ENCODE data around the gene MUC5AC.

The MUC5AC gene

GRCh38 chr11:1230121-1230455 is 72.3 kb downstream of the MUC5AC start:
- no peak overlapping the region for H3K4me3 ChIP-seq (ENCODE audit: low read depth, low read length)
- in situ Hi-C loops (cut with HindIII; ENCODE audit: low sequenced_read_pairs) = no loop called here
- TF ChIP-seq, protein P1, sequence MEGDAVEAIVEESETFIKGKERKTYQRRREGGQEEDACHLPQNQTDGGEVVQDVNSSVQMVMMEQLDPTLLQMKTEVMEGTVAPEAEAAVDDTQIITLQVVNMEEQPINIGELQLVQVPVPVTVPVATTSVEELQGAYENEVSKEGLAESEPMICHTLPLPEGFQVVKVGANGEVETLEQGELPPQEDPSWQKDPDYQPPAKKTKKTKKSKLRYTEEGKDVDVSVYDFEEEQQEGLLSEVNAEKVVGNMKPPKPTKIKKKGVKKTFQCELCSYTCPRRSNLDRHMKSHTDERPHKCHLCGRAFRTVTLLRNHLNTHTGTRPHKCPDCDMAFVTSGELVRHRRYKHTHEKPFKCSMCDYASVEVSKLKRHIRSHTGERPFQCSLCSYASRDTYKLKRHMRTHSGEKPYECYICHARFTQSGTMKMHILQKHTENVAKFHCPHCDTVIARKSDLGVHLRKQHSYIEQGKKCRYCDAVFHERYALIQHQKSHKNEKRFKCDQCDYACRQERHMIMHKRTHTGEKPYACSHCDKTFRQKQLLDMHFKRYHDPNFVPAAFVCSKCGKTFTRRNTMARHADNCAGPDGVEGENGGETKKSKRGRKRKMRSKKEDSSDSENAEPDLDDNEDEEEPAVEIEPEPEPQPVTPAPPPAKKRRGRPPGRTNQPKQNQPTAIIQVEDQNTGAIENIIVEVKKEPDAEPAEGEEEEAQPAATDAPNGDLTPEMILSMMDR (IDR thresholded peaks at IDR 0.05; ENCODE audit: low read depth, low read length, missing control alignments) = no peak
- DNase-seq (ENCODE audit: low read depth) = no peak

DNA sequence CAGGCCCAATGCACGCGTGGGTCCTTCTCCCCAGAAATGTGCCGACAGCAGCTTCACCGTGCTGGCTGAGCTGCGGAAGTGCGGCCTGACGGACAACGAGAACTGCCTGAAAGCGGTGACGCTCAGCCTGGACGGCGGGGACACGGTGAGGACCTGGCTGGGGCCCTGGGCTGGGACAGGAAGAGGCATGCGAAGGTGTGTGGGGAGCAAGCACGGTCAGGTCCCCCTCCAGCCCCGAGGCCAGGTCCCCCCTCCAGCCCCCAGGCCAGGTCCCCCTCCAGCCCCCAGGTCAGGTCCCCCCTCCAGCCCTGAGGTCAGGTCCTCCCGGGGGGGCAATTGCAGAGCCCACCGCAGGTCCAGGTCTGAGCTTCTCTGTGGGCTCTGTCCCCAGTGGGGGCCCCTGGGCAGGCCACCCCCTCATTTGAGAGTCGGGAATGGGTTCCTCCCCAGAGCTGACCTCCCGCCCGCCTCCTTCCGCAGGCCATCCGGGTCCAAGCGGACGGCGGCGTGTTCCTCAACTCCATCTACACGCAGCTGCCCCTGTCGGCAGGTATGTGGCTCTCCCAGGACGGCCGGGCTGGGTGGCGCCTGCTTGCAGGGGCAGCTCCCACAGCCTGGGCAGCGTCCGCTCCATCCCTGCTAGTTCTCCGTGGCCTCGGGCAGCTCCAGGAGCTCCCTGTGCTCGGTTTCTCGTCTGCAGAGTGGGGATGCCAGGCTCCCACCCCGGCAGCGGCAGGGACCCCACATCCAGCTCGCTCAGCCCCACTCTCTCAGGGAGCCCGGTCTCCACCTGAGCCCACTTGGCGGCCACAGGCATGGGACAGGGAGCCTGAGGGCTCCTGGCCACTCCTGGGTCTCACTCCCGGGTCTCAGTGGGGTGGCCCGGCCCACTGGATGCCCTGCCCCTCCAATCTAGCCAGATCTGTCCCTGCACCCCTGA is 73.0 kb downstream of the MUC5AC start:
- TF ChIP-seq, protein P1 (IDR thresholded peaks at IDR 0.05; ENCODE audit: low read depth, low read length, missing control alignments) = no peak
- DNase-seq (ENCODE audit: low read depth) = no peak
- in situ Hi-C loops (cut with HindIII; ENCODE audit: low sequenced_read_pairs) = no loop called here
- no peak overlapping the region for H3K4me3 ChIP-seq (ENCODE audit: low read depth, low read length)

DNA sequence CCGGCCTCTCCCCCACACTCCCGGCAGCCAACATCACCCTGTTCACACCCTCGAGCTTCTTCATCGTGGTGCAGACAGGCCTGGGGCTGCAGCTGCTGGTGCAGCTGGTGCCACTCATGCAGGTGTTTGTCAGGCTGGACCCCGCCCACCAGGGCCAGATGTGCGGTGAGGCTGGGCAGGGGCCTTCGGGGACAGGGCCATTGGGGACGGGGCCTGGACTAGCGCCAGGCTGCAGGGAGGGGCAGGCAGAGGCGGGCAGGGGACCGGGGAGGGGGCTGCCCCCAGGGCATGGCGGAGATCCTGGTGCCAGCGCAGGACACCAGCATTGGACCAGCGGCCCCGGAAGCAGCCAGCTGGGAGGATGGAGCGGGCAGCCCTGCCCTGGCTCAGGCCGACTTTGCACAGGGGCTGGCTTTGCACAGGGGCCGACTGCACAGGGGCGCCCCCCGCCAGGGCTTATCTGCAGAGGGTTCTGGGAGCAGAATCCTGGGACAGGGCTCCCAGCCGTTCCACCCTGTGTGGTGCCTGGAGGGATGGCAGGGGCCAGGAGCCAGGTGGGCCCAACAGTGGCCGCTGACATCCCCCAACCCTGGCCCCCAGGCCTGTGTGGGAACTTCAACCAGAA is 73.8 kb downstream of the MUC5AC start:
- TF ChIP-seq, protein P1 (IDR thresholded peaks at IDR 0.05; ENCODE audit: low read depth, low read length, missing control alignments) = no peak
- no peak for DNase-seq (ENCODE audit: low read depth)
- in situ Hi-C loops (cut with HindIII; ENCODE audit: low sequenced_read_pairs) = no loop called here
- H3K4me3 ChIP-seq (ENCODE audit: low read depth, low read length) = no peak overlapping the region

- no peak overlapping the region for H3K4me3 ChIP-seq (ENCODE audit: low read depth, low read length)
- TF ChIP-seq, protein P1 (IDR thresholded peaks at IDR 0.05; ENCODE audit: low read depth, low read length, missing control alignments) = no peak
- DNase-seq (ENCODE audit: low read depth) = no peak
- in situ Hi-C loops (cut with HindIII; ENCODE audit: low sequenced_read_pairs) = no loop called here
These were observed 74.5 kb downstream of the MUC5AC start for GRCh38 chr11:1232021-1232882.

DNA sequence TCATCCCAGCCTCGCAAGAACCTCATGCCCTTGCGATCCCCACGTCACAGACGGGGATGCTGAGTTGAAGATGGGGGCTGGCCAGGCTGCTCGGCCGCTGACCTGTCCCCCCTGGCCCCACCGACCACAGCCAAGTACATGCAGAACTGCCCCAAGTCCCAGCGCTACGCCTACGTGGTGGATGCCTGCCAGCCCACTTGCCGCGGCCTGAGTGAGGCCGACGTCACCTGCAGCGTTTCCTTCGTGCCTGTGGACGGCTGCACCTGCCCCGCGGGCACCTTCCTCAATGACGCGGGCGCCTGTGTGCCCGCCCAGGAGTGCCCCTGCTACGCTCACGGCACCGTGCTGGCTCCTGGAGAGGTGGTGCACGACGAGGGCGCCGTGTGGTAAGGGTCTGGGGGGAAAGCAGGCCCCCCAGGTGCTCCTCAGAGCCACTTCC is 75.1 kb downstream of the MUC5AC start:
- TF ChIP-seq, protein P1 (IDR thresholded peaks at IDR 0.05; ENCODE audit: low read depth, low read length, missing control alignments) = no peak
- no peak for DNase-seq (ENCODE audit: low read depth)
- in situ Hi-C loops (cut with HindIII; ENCODE audit: low sequenced_read_pairs) = no loop called here
- no peak overlapping the region for H3K4me3 ChIP-seq (ENCODE audit: low read depth, low read length)

GRCh38 chr11:1233351-1234053 is 75.7 kb downstream of the MUC5AC start:
- no peak overlapping the region for H3K4me3 ChIP-seq (ENCODE audit: low read depth, low read length)
- in situ Hi-C loops (cut with HindIII; ENCODE audit: low sequenced_read_pairs) = no loop called here
- DNase-seq (ENCODE audit: low read depth) = no peak
- TF ChIP-seq, protein P1 (IDR thresholded peaks at IDR 0.05; ENCODE audit: low read depth, low read length, missing control alignments) = no peak
